ENCODE measurements around the gene SCMH1. TPM values are rescaled to one million over a fixed set of nuclear protein-coding genes. Genes with fewer than 3 reads are reported as not detected.

Gene SCMH1
- 10 to 100 TPM; 16.4 to 18.3 TPM for total RNA-seq
- 35.8 TPM for polyA plus RNA-seq (2013, experiment 1 of 2)
- polyA plus RNA-seq (2013, experiment 2 of 2): 35.7 TPM
- long read RNA-seq, experiment 1, partial matches to known transcripts: 1 of 5 reads
- long read RNA-seq, experiment 1, other reads (novel, unspliced or antisense): 4 of 5 reads
- long read RNA-seq, experiment 2, partial matches to known transcripts: 3 of 30 reads
- long read RNA-seq, experiment 2, other reads (novel, unspliced or antisense): 23 of 30 reads
- long read RNA-seq, experiment 3, partial matches to known transcripts: 12 of 48 reads
- long read RNA-seq, experiment 3, other reads (novel, unspliced or antisense): 34 of 48 reads
- long read RNA-seq, experiment 4, partial matches to known transcripts: 0 of 2 reads
- long read RNA-seq, experiment 4, other reads (novel, unspliced or antisense): 0 of 2 reads

GRCh38 chr1:41241749-41242341, at the start of gene SCMH1:
Gene SCMH1 (minus strand): TSS chr1:41242306. CDS start chr1:41186133, 56,173 bp downstream.
- no peaks in the 10 kb centered on the region for H3K9me3 Mint-ChIP-seq
- H3K36me3 ChIP-seq (ENCODE audit: control insufficient read depth, insufficient read depth, low read length): no peaks in the 10 kb centered on the region
- H3K27ac ChIP-seq (ENCODE audit: low read depth, low read length): peak within 1 kb of the TSS; percentile 45
- peaks cover 32% of the 10 kb centered on the region for H3K4me1 Mint-ChIP-seq
- TF ChIP-seq CTCF (conservative IDR thresholded peaks at IDR 0.05): no peak
- H3K27ac Mint-ChIP-seq: no peak within 1 kb of the TSS
- peaks cover 3% of the 10 kb centered on the region for H3K4me1 ChIP-seq (ENCODE audit: control insufficient read depth, insufficient read depth, low read length)
- DNase-seq: peak; percentile 86
- WGBS, 2 experiments (ENCODE audit: insufficient coverage in 1 of 2, insufficient read length in 1 of 2): 0% methylated on average over 6 to 85 of the region's 85 CpGs
- peak within 1 kb of the TSS; percentile 76 for H3K4me3 ChIP-seq (ENCODE audit: low read length)
- peak within 1 kb of the TSS; percentile 32 for H3K9ac ChIP-seq (ENCODE audit: extremely low read depth, low read length, poor library complexity, severe bottlenecking)
- no peaks in the 10 kb centered on the region for H3K36me3 Mint-ChIP-seq (ENCODE audit: low read depth)
- peaks cover 45% of the 10 kb centered on the region for H3K27me3 ChIP-seq (ENCODE audit: control insufficient read depth, insufficient read depth, low read length, poor library complexity, severe bottlenecking)
- H3K4me3 Mint-ChIP-seq: peak within 1 kb of the TSS; percentile 65
- no peaks in the 10 kb centered on the region for H3K9me3 ChIP-seq (ENCODE audit: control insufficient read depth, low read length)
- peaks cover 35% of the 10 kb centered on the region for H3K27me3 Mint-ChIP-seq (ENCODE audit: insufficient read depth)

DNA sequence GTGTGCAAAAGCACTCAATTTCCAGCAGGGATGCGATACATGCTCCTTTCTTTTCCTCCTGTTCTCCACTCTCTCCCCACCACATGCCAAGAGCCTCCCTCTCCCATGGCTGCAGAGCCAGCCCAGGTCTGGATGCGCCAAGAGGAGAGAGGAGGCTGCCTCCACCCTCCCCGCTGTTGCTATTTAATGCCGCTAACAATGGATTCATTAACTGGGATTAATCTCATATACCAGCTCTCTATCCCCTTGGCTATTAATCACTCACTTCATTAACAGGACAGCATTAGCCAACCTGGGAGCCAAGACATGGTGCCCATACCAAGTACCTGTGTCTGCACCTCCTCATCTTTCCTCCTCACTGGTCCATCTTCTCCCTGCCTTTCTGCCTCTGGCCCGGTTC, 49.1 kb upstream of the SCMH1 start:
- no peaks in the 10 kb centered on the region for H3K36me3 Mint-ChIP-seq (ENCODE audit: low read depth)
- DNase-seq: no peak
- H3K9me3 Mint-ChIP-seq: no peaks in the 10 kb centered on the region
- no peak for TF ChIP-seq CTCF (conservative IDR thresholded peaks at IDR 0.05)
- peaks cover 28% of the 10 kb centered on the region for H3K27me3 ChIP-seq (ENCODE audit: control insufficient read depth, insufficient read depth, low read length, poor library complexity, severe bottlenecking)
- no peak overlapping the region for H3K4me3 Mint-ChIP-seq
- H3K9me3 ChIP-seq (ENCODE audit: control insufficient read depth, low read length): no peaks in the 10 kb centered on the region
- peaks cover 46% of the 10 kb centered on the region for H3K27me3 Mint-ChIP-seq (ENCODE audit: insufficient read depth)
- no peak overlapping the region for H3K4me3 ChIP-seq (ENCODE audit: low read length)
- no peaks in the 10 kb centered on the region for H3K36me3 ChIP-seq (ENCODE audit: control insufficient read depth, insufficient read depth, low read length)
- H3K9ac ChIP-seq (ENCODE audit: extremely low read depth, low read length, poor library complexity, severe bottlenecking): no peak overlapping the region
- H3K27ac ChIP-seq (ENCODE audit: low read depth, low read length): no peak overlapping the region
- no peak overlapping the region for H3K27ac Mint-ChIP-seq
- H3K4me1 Mint-ChIP-seq: peaks cover 20% of the 10 kb centered on the region
- 94 to 100% methylated on average over 1 to 5 of the region's 5 CpGs for WGBS, 2 experiments (ENCODE audit: insufficient coverage in 1 of 2, insufficient read length in 1 of 2)
- H3K4me1 ChIP-seq (ENCODE audit: control insufficient read depth, insufficient read depth, low read length): peaks cover 2% of the 10 kb centered on the region

GRCh38 chr1:41289196-41289595, 47.1 kb upstream of the SCMH1 start:
- Histone ChIP-seq H3K36me3 (ENCODE audit: control insufficient read depth, insufficient read depth, low read length) (no peaks in the 10 kb centered on the region), H3K4me1 (ENCODE audit: control insufficient read depth, insufficient read depth, low read length) (peaks cover 4% of the 10 kb centered on the region), H3K9me3 (ENCODE audit: control insufficient read depth, low read length) (no peaks in the 10 kb centered on the region), H3K4me3 (ENCODE audit: low read length) (no peak overlapping the region), H3K9ac (ENCODE audit: extremely low read depth, low read length, poor library complexity, severe bottlenecking) (no peak overlapping the region), H3K27me3 (ENCODE audit: control insufficient read depth, insufficient read depth, low read length, poor library complexity, severe bottlenecking) (peaks cover 27% of the 10 kb centered on the region), H3K27ac (ENCODE audit: low read depth, low read length) (no peak overlapping the region)
- no peak for TF ChIP-seq CTCF (conservative IDR thresholded peaks at IDR 0.05)
- peaks cover 28% of the 10 kb centered on the region for H3K4me1 Mint-ChIP-seq
- no peaks in the 10 kb centered on the region for H3K9me3 Mint-ChIP-seq
- no peaks in the 10 kb centered on the region for H3K36me3 Mint-ChIP-seq (ENCODE audit: low read depth)
- H3K4me3 Mint-ChIP-seq: no peak overlapping the region
- no peak for DNase-seq
- H3K27me3 Mint-ChIP-seq (ENCODE audit: insufficient read depth): peaks cover 51% of the 10 kb centered on the region
- 90 to 95% methylated on average over 4 to 5 of the region's 5 CpGs for WGBS, 2 experiments (ENCODE audit: insufficient coverage in 1 of 2, insufficient read length in 1 of 2)
- no peak overlapping the region for H3K27ac Mint-ChIP-seq
